Stimulated activated CD8-positive, alpha-beta memory T cell treated with anti-CD3 and anti-CD28 coated beads, Interleukin-15, amount 100 ng/mL, for 48 hours (primary cell): Measurements from ENCODE around the gene SSR2.
A peak's percentile ranks its signal among the peaks of the same experiment; 100 is the strongest.
"Not testable (repeated sequence)": the region's sequence is repeated elsewhere in the genome, so short reads cannot be mapped to it uniquely, and the experiment has no call there.

ENCODE experiments used
- DNase-seq, 2 donors: peaks; one replicate each; pipeline ENCODE4 v3.0.0-alpha.2; 2020; ENCODE audit warnings: low read depth in 2 of 2

Gene SSR2

DNA sequence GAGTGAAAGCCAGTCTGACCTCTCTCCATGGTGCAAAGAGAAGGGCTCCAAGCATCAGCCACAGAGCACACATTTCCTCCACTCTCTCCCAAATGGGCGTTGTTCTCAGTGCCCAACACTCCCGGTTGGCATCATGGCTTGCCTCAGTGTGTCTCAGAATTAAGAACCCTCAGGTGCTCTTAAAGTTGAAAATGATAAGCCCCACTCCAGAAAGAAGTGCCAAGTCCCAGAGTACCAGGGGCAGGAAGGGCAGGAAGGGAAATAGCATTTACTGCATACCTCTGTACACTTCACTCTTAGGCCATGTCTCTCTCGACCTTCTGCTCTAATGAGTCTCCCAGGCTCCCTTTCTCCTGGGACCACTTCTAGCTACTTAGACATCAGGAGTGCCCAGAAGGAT, 27.2 kb downstream of the SSR2 start:
- DNase-seq, result no peak

DNA sequence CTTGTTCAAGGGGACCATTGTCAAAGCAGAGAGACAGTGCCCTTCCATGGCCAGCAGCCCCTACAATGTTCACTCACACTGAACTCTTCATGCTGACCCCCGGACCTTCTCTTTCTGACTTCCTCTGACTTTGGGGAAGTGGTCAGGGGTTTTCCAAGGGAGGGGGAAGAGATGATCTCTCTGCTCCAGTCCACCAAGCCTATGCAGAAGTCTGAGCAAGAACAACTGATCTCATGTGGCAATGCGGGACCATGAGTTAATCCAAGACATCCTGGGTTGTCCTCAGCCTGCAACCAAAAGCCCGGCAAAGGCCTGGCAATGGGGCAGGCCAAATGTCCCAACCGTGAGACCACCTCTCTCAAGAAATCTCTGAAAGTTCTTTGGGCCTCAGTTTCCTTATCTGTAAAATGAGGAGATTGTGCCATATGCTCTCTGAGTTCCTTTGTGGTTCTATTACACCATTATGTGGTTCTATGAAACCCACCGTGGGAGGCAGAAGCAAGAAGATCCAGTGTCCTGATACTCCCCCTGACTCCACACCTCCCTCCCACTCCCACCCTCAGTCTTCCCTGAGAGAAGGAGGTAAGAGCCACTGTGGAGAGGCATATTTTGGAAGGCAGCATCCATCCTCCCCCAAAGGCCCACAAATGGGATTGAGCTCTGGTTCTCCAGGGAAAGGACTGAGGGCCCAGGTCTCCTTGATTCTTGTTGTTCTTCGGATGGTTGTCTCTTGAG, 30.6 kb downstream of the SSR2 start:
- DNase-seq, result no peak

DNA sequence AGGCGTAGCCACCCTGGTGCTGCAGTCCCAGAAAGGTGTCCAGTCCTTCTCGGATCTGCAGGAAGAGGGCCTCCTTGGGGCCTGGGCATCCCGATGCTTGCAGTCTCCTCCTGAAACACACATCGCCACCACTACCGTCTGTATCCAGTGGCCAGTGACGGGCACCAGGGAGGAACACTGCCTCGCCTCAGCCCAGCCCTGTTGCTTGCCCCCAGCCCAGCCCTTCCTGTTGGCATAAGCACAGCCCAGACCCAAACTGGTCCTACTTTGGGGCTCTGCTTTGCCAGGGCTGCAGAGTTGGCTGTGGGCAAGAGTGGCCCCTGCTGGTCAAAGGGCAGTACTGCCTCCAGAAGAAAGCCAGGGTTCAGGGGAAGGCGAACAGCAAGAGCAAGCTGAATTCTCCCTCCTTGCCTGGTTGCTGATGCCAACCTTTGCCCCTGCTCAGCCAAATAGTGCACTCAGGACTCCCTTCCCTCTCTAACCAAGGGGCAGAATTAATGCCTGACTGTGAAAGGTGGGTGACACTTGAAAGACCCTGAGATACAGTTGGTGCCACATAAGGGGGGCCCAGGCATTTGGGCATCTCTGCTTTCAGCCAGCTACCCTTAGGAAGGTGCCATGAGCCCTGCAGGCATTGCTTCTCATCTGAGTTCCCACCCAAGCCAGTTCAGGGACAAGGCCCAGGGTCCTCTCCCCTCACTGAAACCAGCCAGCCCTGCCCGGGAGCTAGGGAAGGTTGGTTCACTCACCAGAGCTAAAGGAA, 31.3 kb downstream of the SSR2 start:
- peak; percentile 46 to 58 for DNase-seq

- not testable (repeated sequence) for DNase-seq
Measured at GRCh38 chr1:155984903-155985645, 35.7 kb downstream of the SSR2 start.

DNA sequence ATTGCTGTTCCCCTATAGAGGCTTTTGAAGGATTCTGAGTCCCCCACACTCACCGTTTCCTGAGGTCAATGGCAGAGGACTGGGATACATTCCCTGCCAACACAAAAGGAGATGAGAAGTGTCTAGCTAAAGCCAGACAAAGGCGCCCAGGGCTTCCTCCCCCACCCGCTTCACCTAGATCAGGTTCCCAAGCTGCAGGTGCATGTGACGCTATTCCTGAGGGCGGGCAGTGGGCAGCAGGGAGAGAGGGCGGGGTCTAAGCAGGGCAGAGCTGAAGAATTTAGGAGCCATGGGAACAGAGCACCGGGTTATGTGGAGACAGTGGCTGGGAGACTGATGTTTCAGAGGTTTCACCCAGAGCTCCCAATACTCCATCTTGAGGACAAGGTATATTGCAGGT, 36.4 kb downstream of the SSR2 start:
- DNase-seq, result no peak

- DNase-seq, result no peak
Measured at GRCh38 chr1:155983191-155984024, 37.3 kb downstream of the SSR2 start.

DNA sequence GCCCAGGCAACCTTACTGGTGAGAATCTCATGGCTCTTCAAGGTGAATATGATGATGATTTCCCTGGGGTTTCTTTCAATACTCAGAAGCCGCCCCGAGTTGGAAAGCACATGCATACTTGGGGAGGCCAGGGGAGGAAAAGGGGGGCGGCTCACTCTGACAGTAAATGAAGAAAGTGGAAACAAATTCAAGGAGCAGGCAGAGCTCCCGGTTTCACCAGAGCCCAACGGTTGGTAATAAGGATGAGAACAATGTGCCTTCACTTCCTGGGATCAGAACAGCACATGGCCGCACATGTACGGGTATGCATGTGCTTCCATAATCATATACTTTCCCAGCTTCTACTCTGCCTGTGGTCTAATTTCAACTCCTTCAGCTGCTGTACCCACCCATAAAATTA, 38.6 kb downstream of the SSR2 start:
- DNase-seq, result no peak

GRCh38 chr1:155981266-155982088, 39.3 kb downstream of the SSR2 start:
- DNase-seq, result no peak

GRCh38 chr1:155979597-155980343, 41.0 kb downstream of the SSR2 start:
- DNase-seq, result no peak

GRCh38 chr1:155978973-155979429, 41.8 kb downstream of the SSR2 start:
- DNase-seq, result no peak

GRCh38 chr1:155978325-155978972, 42.3 kb downstream of the SSR2 start, which contains the start of gene ARHGEF2:
TSS of gene ARHGEF2 (minus strand) at chr1:155978547. CDS start at chr1:155978427, 120 bp downstream.
- DNase-seq, result peak; percentile 80 to 85

- peak; percentile 71 to 80 for DNase-seq
Measured at GRCh38 chr1:155977690-155978324, 42.9 kb downstream of the SSR2 start.

DNA sequence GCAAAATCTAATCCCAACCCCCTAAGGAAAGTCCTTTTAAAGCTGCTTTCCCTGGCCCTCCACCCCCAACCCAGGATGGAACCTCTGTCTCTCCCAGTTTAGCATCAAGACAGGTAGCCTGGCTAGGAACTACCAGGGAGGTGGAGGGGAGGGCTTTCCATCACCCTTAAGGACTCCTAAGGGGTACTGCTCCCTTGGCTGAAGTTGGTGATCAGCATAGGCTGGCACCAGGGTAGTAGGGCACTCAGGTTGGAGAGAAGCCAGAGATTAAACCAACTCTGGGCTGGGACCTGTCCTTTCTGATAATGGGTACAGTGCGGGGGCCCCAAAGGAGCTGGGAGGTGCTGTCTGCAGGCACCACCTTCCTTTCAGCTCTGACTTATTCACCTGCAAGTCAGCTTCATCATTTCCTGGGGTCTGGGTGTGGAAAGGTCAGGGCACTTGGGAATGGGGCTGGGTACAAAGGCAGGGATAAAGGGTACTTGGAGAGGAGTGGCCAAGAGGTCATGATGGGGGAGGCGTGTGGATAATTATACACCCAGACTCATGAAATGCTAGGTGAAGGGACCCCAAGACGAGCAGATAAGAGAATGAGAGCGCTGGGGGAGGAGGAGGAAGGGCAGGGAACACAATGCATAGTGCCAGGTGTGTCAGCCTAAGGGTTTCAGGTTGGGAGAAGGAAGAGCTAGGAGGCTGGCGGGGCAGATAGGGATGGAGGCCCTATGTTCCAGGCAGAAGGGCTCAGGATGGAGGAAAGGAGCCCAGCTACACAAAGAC, 43.6 kb downstream of the SSR2 start:
- DNase-seq, result no peak

- DNase-seq, result peak in 1 of 2 donors; percentile 60
Measured at GRCh38 chr1:155976062-155976912, 44.5 kb downstream of the SSR2 start.

GRCh38 chr1:155975375-155976061, 45.2 kb downstream of the SSR2 start:
- DNase-seq, result no peak
